PC-9 (cell line): ENCODE measurements around the gene EPC2.

Experiments used
- CTCF ChIP-seq: fragments of 200-600 bp; sonication (generic); conservative IDR thresholded peaks from 2 replicates; pipeline ENCODE4 v1.6.1; 2017; ENCODE audit warnings: mixed run types, antibody characterized with exemption, mild to moderate bottlenecking, moderate library complexity
- EZH2 ChIP-seq: fragments of 200-600 bp; sonication (generic); IDR thresholded peaks from 2 replicates; pipeline ENCODE4 v1.8.0; 2017; ENCODE audit warnings: antibody characterized with exemption, low read depth

GRCh38 chr2:148602885-148603561 is 41.5 kb upstream of the EPC2 start:
- TF ChIP-seq CTCF (no peak), EZH2 (no peak)
